ENCODE measurements around the gene ENTPD6. TPM values are rescaled to one million over a fixed set of nuclear protein-coding genes. Genes with fewer than 3 reads are reported as not detected.

Gene ENTPD6
- total RNA-seq, 1 donor from 2014 or later, result 32.3 TPM

GRCh38 chr20:25247518-25247955 is 52.0 kb downstream of the ENTPD6 start:
- peak overlapping the region; percentile 93 for H3K4me2 ChIP-seq
- H4K20me1 ChIP-seq (ENCODE audit: low read depth), result peaks cover 25% of the 10 kb centered on the region
- peaks cover 2% of the 10 kb centered on the region for H3K9me3 Mint-ChIP-seq
- peaks cover 4% of the 10 kb centered on the region for H3K36me3 Mint-ChIP-seq
- DNase-seq (ENCODE audit: low spot score), result peak; percentile 68
- peak overlapping the region; percentile 93 for H3K4me3 Mint-ChIP-seq
- H3K4me3 ChIP-seq, result peak overlapping the region; percentile 70
- peaks cover 55% of the 10 kb centered on the region for H3K4me1 ChIP-seq
- no peak overlapping the region for H3K27ac ChIP-seq
- H2AFZ ChIP-seq (replicated peaks), result peak overlapping the region; percentile 88
- TF ChIP-seq CTCF (IDR thresholded peaks at IDR 0.05), result no peak
- no peak for TF ChIP-seq EZH2phosphoT487 (IDR thresholded peaks at IDR 0.05)
- no peak for TF ChIP-seq EZH2 (IDR thresholded peaks at IDR 0.05)
- H3K27me3 Mint-ChIP-seq (ENCODE audit: insufficient read depth, low read depth), result peaks cover 18% of the 10 kb centered on the region
- H3K9ac ChIP-seq, result no peak overlapping the region
- H3K4me1 Mint-ChIP-seq, result peaks cover 50% of the 10 kb centered on the region
- H3K27ac Mint-ChIP-seq, result no peak overlapping the region
- H3K79me2 ChIP-seq (ENCODE audit: low read depth), result peaks cover 41% of the 10 kb centered on the region
- peaks cover 20% of the 10 kb centered on the region for H3K27me3 ChIP-seq
- no peaks in the 10 kb centered on the region for H3K9me3 ChIP-seq (ENCODE audit: low read depth)
- peaks cover 47% of the 10 kb centered on the region for H3F3A ChIP-seq (ENCODE audit: low read depth)
- H3K36me3 ChIP-seq, result no peaks in the 10 kb centered on the region

GRCh38 chr20:25247956-25248785 is 52.7 kb downstream of the ENTPD6 start, which contains the start of gene PYGB:
Gene PYGB, plus strand, starts transcription at chr20:25248085. Its CDS starts 94 bp downstream, at chr20:25248179.
- no peak for TF ChIP-seq EZH2 (IDR thresholded peaks at IDR 0.05)
- no peak for TF ChIP-seq CTCF (IDR thresholded peaks at IDR 0.05)
- no peak for TF ChIP-seq EZH2phosphoT487 (IDR thresholded peaks at IDR 0.05)
- DNase-seq (ENCODE audit: low spot score), result peak; percentile 93
- Mint-ChIP-seq H3K9me3 (peaks cover 2% of the 10 kb centered on the region), H3K4me1 (peaks cover 54% of the 10 kb centered on the region), H3K36me3 (peaks cover 4% of the 10 kb centered on the region), H3K4me3 (peak within 1 kb of the TSS; percentile 98), H3K27ac (peak within 1 kb of the TSS; percentile 96), H3K27me3 (ENCODE audit: insufficient read depth, low read depth) (peaks cover 18% of the 10 kb centered on the region)
- H3K4me1 ChIP-seq, result peaks cover 58% of the 10 kb centered on the region
- peak within 1 kb of the TSS; percentile 68 for H3K27ac ChIP-seq
- H2AFZ ChIP-seq (replicated peaks), result peak within 1 kb of the TSS; percentile 88
- no peaks in the 10 kb centered on the region for H3K9me3 ChIP-seq (ENCODE audit: low read depth)
- peak within 1 kb of the TSS; percentile 93 for H3K4me2 ChIP-seq
- H4K20me1 ChIP-seq (ENCODE audit: low read depth), result peaks cover 32% of the 10 kb centered on the region
- H3F3A ChIP-seq (ENCODE audit: low read depth), result peaks cover 47% of the 10 kb centered on the region
- peaks cover 47% of the 10 kb centered on the region for H3K79me2 ChIP-seq (ENCODE audit: low read depth)
- H3K36me3 ChIP-seq, result no peaks in the 10 kb centered on the region
- H3K9ac ChIP-seq, result peak within 1 kb of the TSS; percentile 36
- H3K27me3 ChIP-seq, result peaks cover 20% of the 10 kb centered on the region
- peak within 1 kb of the TSS; percentile 70 for H3K4me3 ChIP-seq

GRCh38 chr20:25248786-25249172 is 53.3 kb downstream of the ENTPD6 start:
- peaks cover 57% of the 10 kb centered on the region for H3K4me1 Mint-ChIP-seq
- Histone ChIP-seq H3K27me3 (peaks cover 20% of the 10 kb centered on the region), H3K36me3 (no peaks in the 10 kb centered on the region), H3K27ac (peak overlapping the region; percentile 68), H3K4me2 (peak overlapping the region; percentile 93), H3K79me2 (ENCODE audit: low read depth) (peaks cover 53% of the 10 kb centered on the region), H3K4me3 (peak overlapping the region; percentile 70), H3F3A (ENCODE audit: low read depth) (peaks cover 47% of the 10 kb centered on the region), H3K9ac (peak overlapping the region; percentile 36), H2AFZ (replicated peaks) (peak overlapping the region; percentile 38), H3K4me1 (peaks cover 58% of the 10 kb centered on the region), H3K9me3 (ENCODE audit: low read depth) (no peaks in the 10 kb centered on the region), H4K20me1 (ENCODE audit: low read depth) (peaks cover 38% of the 10 kb centered on the region)
- H3K4me3 Mint-ChIP-seq, result peak overlapping the region; percentile 98
- peaks cover 4% of the 10 kb centered on the region for H3K36me3 Mint-ChIP-seq
- DNase-seq (ENCODE audit: low spot score), result no peak
- peaks cover 13% of the 10 kb centered on the region for H3K27me3 Mint-ChIP-seq (ENCODE audit: insufficient read depth, low read depth)
- H3K9me3 Mint-ChIP-seq, result no peaks in the 10 kb centered on the region
- no peak for TF ChIP-seq CTCF (IDR thresholded peaks at IDR 0.05)
- no peak for TF ChIP-seq EZH2 (IDR thresholded peaks at IDR 0.05)
- TF ChIP-seq EZH2phosphoT487 (IDR thresholded peaks at IDR 0.05), result no peak
- H3K27ac Mint-ChIP-seq, result peak overlapping the region; percentile 96
